IMR-90 (cell line): ENCODE data around the gene LSM14A. TPM values are rescaled to one million over a fixed set of nuclear protein-coding genes. Genes with fewer than 3 reads are reported as not detected.

Source experiments
- ATAC-seq: fragments of 200-7000 bp; cut with Tn5 transposase; 2 replicates; pipeline ENCODE4 v1.9.1; 2020; ENCODE audit warnings: low read depth, mild to moderate bottlenecking, moderate library complexity
- BruUV-seq: library from RNA; stranded (reverse); fragments of 400-500 nt; replicated peaks from 2 replicates; lab custom pipeline; 2021; lab: Mats Ljungman, UMichigan
- CTCF ChIA-PET: fragments of 300-600 bp; formaldehyde crosslinking; extraction: SDS; loops from one replicate; lab custom pipeline; 2021; ENCODE audit warnings: antibody characterized with exemption; lab: Yijun Ruan, JAX
- POLR2A ChIA-PET: fragments of 300-600 bp; sonication (Branson Sonifier 250); formaldehyde crosslinking; loops from one replicate; lab custom pipeline; 2022; ENCODE audit warnings: antibody characterized with exemption; ENCODE audit not compliant: unreplicated experiment; lab: Charles Lee
- DNase-seq: peaks from one replicate; pipeline ENCODE4 v3.0.0; 2013
- H2AFZ ChIP-seq: replicated peaks from 2 replicates; pipeline ENCODE3; 2013; ENCODE audit warnings: low read length, mild to moderate bottlenecking; ENCODE audit not compliant: poor library complexity
- H2AK5ac ChIP-seq: 2 replicates; pipeline ENCODE4 v1.6.1; 2013; ENCODE audit warnings: low read depth, low read length, inconsistent platforms
- H2AK9ac ChIP-seq: replicated peaks from 2 replicates; pipeline ENCODE3; 2013; ENCODE audit warnings: mild to moderate bottlenecking, low read depth, low read length, moderate library complexity; ENCODE audit not compliant: poor library complexity
- H2BK120ac ChIP-seq: 2 replicates; pipeline ENCODE4 v1.6.1; 2013; ENCODE audit warnings: low read depth, low read length, inconsistent platforms
- H2BK15ac ChIP-seq: 3 replicates; pipeline ENCODE4 v1.6.1; 2013; ENCODE audit warnings: low read depth, low read length, inconsistent platforms
- H2BK20ac ChIP-seq: 2 replicates; pipeline ENCODE4 v1.6.1; 2013; ENCODE audit warnings: low read depth, mild to moderate bottlenecking, inconsistent platforms, low read length, moderate library complexity
- H2BK5ac ChIP-seq: 2 replicates; pipeline ENCODE4 v1.6.1; 2013; ENCODE audit warnings: mild to moderate bottlenecking, low read depth, low read length, inconsistent platforms; ENCODE audit not compliant: poor library complexity, severe bottlenecking
- H3K14ac ChIP-seq: replicated peaks from 2 replicates; pipeline ENCODE4 v1.6.1; 2013; ENCODE audit warnings: low read depth, low read length, inconsistent platforms
- H3K18ac ChIP-seq: 2 replicates; pipeline ENCODE4 v1.6.1; 2013; ENCODE audit warnings: low read depth, low read length, control low read depth
- H3K23ac ChIP-seq: 2 replicates; pipeline ENCODE4 v1.6.1; 2013; ENCODE audit warnings: low read depth, low read length, inconsistent platforms
- H3K27ac ChIP-seq: 2 replicates; pipeline ENCODE4 v1.5.1; 2013; ENCODE audit warnings: mild to moderate bottlenecking, control low read depth, low read length; ENCODE audit not compliant: insufficient read depth
- H3K27me3 ChIP-seq: 2 replicates; pipeline ENCODE4 v1.6.1; 2013; ENCODE audit warnings: low read length; ENCODE audit not compliant: control insufficient read depth, insufficient read depth
- H3K36me3 ChIP-seq: 2 replicates; pipeline ENCODE4 v1.6.1; 2013; ENCODE audit warnings: low read length, mixed read lengths; ENCODE audit not compliant: control insufficient read depth, insufficient read depth
- H3K4ac ChIP-seq: 2 replicates; pipeline ENCODE4 v1.6.1; 2013; ENCODE audit warnings: low read depth, low read length, inconsistent platforms
- H3K4me1 ChIP-seq: 2 replicates; pipeline ENCODE4 v1.6.1; 2013; ENCODE audit warnings: low read length, mixed read lengths; ENCODE audit not compliant: control insufficient read depth, insufficient read depth
- H3K4me2 ChIP-seq: 2 replicates; pipeline ENCODE4 v1.6.1; 2013; ENCODE audit warnings: low read depth, mild to moderate bottlenecking, control low read depth, low read length, moderate library complexity
- H3K4me3 ChIP-seq: 2 replicates; pipeline ENCODE4 v1.5.1; 2013; ENCODE audit warnings: low read depth, mild to moderate bottlenecking, control low read depth, low read length, moderate library complexity; ENCODE audit not compliant: insufficient read depth
- H3K56ac ChIP-seq: 2 replicates; pipeline ENCODE4 v1.6.1; 2013; ENCODE audit warnings: low read length, inconsistent platforms; ENCODE audit not compliant: insufficient read depth; ENCODE audit errors: extremely low read depth
- H3K79me1 ChIP-seq, 2 experiments: 2 replicates each; pipeline ENCODE4 v1.6.1; 2013; ENCODE audit warnings: low read length in 2 of 2, inconsistent platforms in 1 of 2, low read depth in 1 of 2
- H3K9ac ChIP-seq: 2 replicates; pipeline ENCODE4 v1.6.1; 2013; ENCODE audit warnings: low read depth, low read length, control low read depth
- H3K9me1 ChIP-seq: 2 replicates; pipeline ENCODE4 v1.6.1; 2013; ENCODE audit warnings: low read length, inconsistent platforms; ENCODE audit not compliant: insufficient read depth
- H3K9me3 ChIP-seq: 2 replicates; pipeline ENCODE4 v1.6.1; 2013; ENCODE audit warnings: low read length; ENCODE audit not compliant: control insufficient read depth, insufficient read depth
- H4K20me1 ChIP-seq: 2 replicates; pipeline ENCODE4 v1.6.1; 2013; ENCODE audit warnings: low read length, inconsistent platforms; ENCODE audit not compliant: insufficient read depth
- H4K5ac ChIP-seq: 2 replicates; pipeline ENCODE4 v1.6.1; 2013; ENCODE audit warnings: mild to moderate bottlenecking, low read depth, low read length, control low read depth
- H4K8ac ChIP-seq, 2 experiments: 2 replicates each; pipeline ENCODE4 v1.6.1; 2013; ENCODE audit warnings: low read depth in 2 of 2, low read length in 2 of 2, control low read depth in 1 of 2, inconsistent platforms in 1 of 2
- H4K91ac ChIP-seq: 2 replicates; pipeline ENCODE4 v1.6.1; 2013; ENCODE audit warnings: low read depth, low read length, inconsistent platforms; ENCODE audit not compliant: insufficient read depth
- BHLHE40 ChIP-seq: fragments of 150-350 bp; IDR thresholded peaks from 2 replicates; pipeline ENCODE4 v1.6.1; 2016; ENCODE audit warnings: mild to moderate bottlenecking, low read depth, low read length
- CEBPB ChIP-seq: IDR thresholded peaks from 2 replicates; pipeline ENCODE4 v1.6.1; 2012; ENCODE audit warnings: low read depth, low read length, improper control_type of control experiment
- CHD1 ChIP-seq: IDR thresholded peaks from 2 replicates; pipeline ENCODE4 v1.6.1; 2012; ENCODE audit warnings: low read depth, low read length, improper control_type of control experiment
- CTCF ChIP-seq: conservative IDR thresholded peaks from 2 replicates; pipeline ENCODE4 v1.5.1; 2012; ENCODE audit warnings: mild to moderate bottlenecking, low read depth, low read length, improper control_type of control experiment
- ELK1 ChIP-seq: fragments of 150-350 bp; IDR thresholded peaks from 2 replicates; pipeline ENCODE4 v1.6.1; 2016; ENCODE audit warnings: low read depth, mild to moderate bottlenecking, low read length, moderate library complexity, borderline replicate concordance
- FOS ChIP-seq: fragments of 150-350 bp; IDR thresholded peaks from 2 replicates; pipeline ENCODE4 v1.6.1; 2016; ENCODE audit warnings: low read depth, low read length
- MAFK ChIP-seq: IDR thresholded peaks from 2 replicates; pipeline ENCODE4 v1.6.1; 2012; ENCODE audit warnings: low read depth, low read length, improper control_type of control experiment
- MAZ ChIP-seq: IDR thresholded peaks from 2 replicates; pipeline ENCODE4 v1.6.1; 2012; ENCODE audit warnings: low read depth, mild to moderate bottlenecking, low read length, improper control_type of control experiment, moderate library complexity, borderline replicate concordance
- MXI1 ChIP-seq: IDR thresholded peaks from 2 replicates; pipeline ENCODE4 v1.6.1; 2012; ENCODE audit warnings: low read depth, mild to moderate bottlenecking, low read length, moderate library complexity, borderline replicate concordance
- NFE2L2 ChIP-seq: fragments of 150-350 bp; IDR thresholded peaks from 2 replicates; pipeline ENCODE4 v1.6.1; 2016; ENCODE audit warnings: low read depth, mild to moderate bottlenecking, low read length
- RAD21 ChIP-seq: IDR thresholded peaks from 2 replicates; pipeline ENCODE4 v1.6.1; 2012; ENCODE audit warnings: low read length, improper control_type of control experiment
- RCOR1 ChIP-seq: IDR thresholded peaks from 2 replicates; pipeline ENCODE4 v1.6.1; 2012; ENCODE audit warnings: mild to moderate bottlenecking, low read length, improper control_type of control experiment; ENCODE audit not compliant: insufficient replicate concordance
- RFX5 ChIP-seq: IDR thresholded peaks from 2 replicates; pipeline ENCODE4 v1.8.0; 2012; ENCODE audit warnings: low read depth, mild to moderate bottlenecking, low read length, moderate library complexity
- SMC3 ChIP-seq: fragments of 150-350 bp; IDR thresholded peaks from 2 replicates; pipeline ENCODE4 v1.6.1; 2016; ENCODE audit warnings: low read depth, mild to moderate bottlenecking, antibody characterized with exemption, low read length, moderate library complexity
- WGBS, 2 experiments: methylation state at CpG; one replicate each; pipeline versions ENCODE4 v1.1.5 to v1.1.7; 2013; ENCODE audit warnings: missing lambda C conversion rate in 2 of 2; ENCODE audit not compliant: insufficient read length in 1 of 2; ENCODE audit errors: extremely low coverage in 2 of 2; 5-methylcytosine and 5-hydroxymethylcytosine counted together
- dilution Hi-C: fragments of 300-500 bp; cut with HindIII; formaldehyde crosslinking; loops from one replicate; pipeline ENCODE4 v1.14.3; 2018; ENCODE audit warnings: low sequenced_read_pairs; ENCODE audit not compliant: unreplicated experiment
- in situ Hi-C: fragments of 300-500 bp; cut with MboI; formaldehyde crosslinking; loops from 3 replicates; pipeline ENCODE4 v1.14.3; 2019; ENCODE audit warnings: low sequenced_read_pairs, inconsistent platforms, mixed read lengths
- intact Hi-C: fragments of 100-400 bp; cut with micrococcal nuclease; formaldehyde crosslinking; loops from 2 replicates; pipeline ENCODE4 v1.10.0; 2022
- polyA plus RNA-seq, 3 experiments: library from polyadenylated mRNA; depleted of rRNA; stranded (reverse); fragments of >200 nt; gene quantifications; 2 replicates each; pipeline ENCODE4 v1.2.3, GENCODE V29; 2012; ENCODE audit warnings: low replicate concordance in 1 of 3
- total RNA-seq: library from RNA; depleted of rRNA; stranded (reverse); fragments of >200 nt; gene quantifications from 2 replicates; pipeline ENCODE4 v1.2.3, GENCODE V29; 2012

LSM14A gene
- total and polyA plus RNA-seq, 2 of the 4 experiments (the other 2 are of a cell fraction): 44.3 to 54.8 TPM

- dilution Hi-C loops: no loop called here
- Histone ChIP-seq H2BK120ac (peak within 1 kb of the TSS; percentile 62), H2BK20ac (peak within 1 kb of the TSS; percentile 61; the same call in 1 of the 2 replicates), H3K9me1 (peaks cover 10% of the 10 kb centered on the region), H3K56ac (peak within 1 kb of the TSS; percentile 95), H3K18ac (peak within 1 kb of the TSS; percentile 73), H2AK9ac (peak within 1 kb of the TSS; percentile 96), H3K4me3 (peak within 1 kb of the TSS; percentile 95), H4K5ac (peak within 1 kb of the TSS; percentile 93), H3K36me3 (no peaks in the 10 kb centered on the region), H3K23ac (peak within 1 kb of the TSS; percentile 94), H3K4me2 (peak within 1 kb of the TSS; percentile 99), H3K27me3 (no peaks in the 10 kb centered on the region), H2AK5ac (peak within 1 kb of the TSS; percentile 33), H4K91ac (peak within 1 kb of the TSS; percentile 82), H3K4me1 (peaks cover 2% of the 10 kb centered on the region), H4K20me1 (peaks cover 3% of the 10 kb centered on the region; the same call in 1 of the 2 replicates), H3K4ac (peak within 1 kb of the TSS; percentile 91), H2BK15ac (peak within 1 kb of the TSS; percentile 96; the same call in 2 of the 3 replicates), H2AFZ (peak within 1 kb of the TSS; percentile 99), H3K9ac (peak within 1 kb of the TSS; percentile 92), H2BK5ac (peak within 1 kb of the TSS; percentile 94), H3K9me3 (no peaks in the 10 kb centered on the region), H3K14ac (peak within 1 kb of the TSS; percentile 93), H4K8ac (peak within 1 kb of the TSS; percentile 82 to 99), H3K27ac (peak within 1 kb of the TSS; percentile 92), H3K79me1 (peaks cover 4 to 41% of the 10 kb centered on the region in 2 experiments; a peak in 3 of 4 replicates)
- ATAC-seq: peak; percentile 92
- 0% methylated on average over 23 of the region's 56 CpGs; no CpG with 5 or more reads in 1 of the 2 experiments for WGBS, 2 experiments
- DNase-seq: peak; percentile 47
- intact Hi-C loops: loop anchor here (2.0 kb wide), 2 partner anchors 33 to 83 kb away; no protein-coding TSS in a partner anchor
- BruUV-seq: no TSS peak
- POLR2A ChIA-PET: no interaction called here
- in situ Hi-C loops: no loop called here
- CTCF ChIA-PET: no interaction called here
- no peak for TF ChIP-seq FOS
- TF ChIP-seq RCOR1: no peak
- TF ChIP-seq SMC3: no peak
- no peak for TF ChIP-seq ELK1
- no peak for TF ChIP-seq RFX5
- no peak for TF ChIP-seq BHLHE40
- no peak for TF ChIP-seq RAD21
- TF ChIP-seq MAFK: no peak
- TF ChIP-seq MXI1: no peak
- TF ChIP-seq CHD1: no peak
- TF ChIP-seq NFE2L2: no peak
- no peak for TF ChIP-seq CEBPB
- peak; percentile 72; the same call in 1 of the 2 replicates for TF ChIP-seq MAZ
- TF ChIP-seq CTCF: no peak
These were observed 81.9 kb downstream of the LSM14A start, which contains the start of gene GARRE1 for GRCh38 chr19:34254046-34254697. TSS of gene GARRE1 (plus strand) at chr19:34254554. CDS start at chr19:34300474, 45,920 bp downstream.
